Measurements from ENCODE around the gene TNFRSF18. TPM values are rescaled to one million over a fixed set of nuclear protein-coding genes. Genes with fewer than 3 reads are reported as not detected.

The TNFRSF18 gene
- total and polyA plus RNA-seq, 2 donors (not counting 1 experiment from before 2014, with no cell fraction given): 10.1 to 33.5 TPM

GRCh38 chr1:1253972-1254666 lies 47.7 kb upstream of the TNFRSF18 start:
- Mint-ChIP-seq H3K9me3 (ENCODE audit: insufficient read depth) (no peaks in the 10 kb centered on the region), H3K4me1 (peaks cover 16% of the 10 kb centered on the region)

DNA sequence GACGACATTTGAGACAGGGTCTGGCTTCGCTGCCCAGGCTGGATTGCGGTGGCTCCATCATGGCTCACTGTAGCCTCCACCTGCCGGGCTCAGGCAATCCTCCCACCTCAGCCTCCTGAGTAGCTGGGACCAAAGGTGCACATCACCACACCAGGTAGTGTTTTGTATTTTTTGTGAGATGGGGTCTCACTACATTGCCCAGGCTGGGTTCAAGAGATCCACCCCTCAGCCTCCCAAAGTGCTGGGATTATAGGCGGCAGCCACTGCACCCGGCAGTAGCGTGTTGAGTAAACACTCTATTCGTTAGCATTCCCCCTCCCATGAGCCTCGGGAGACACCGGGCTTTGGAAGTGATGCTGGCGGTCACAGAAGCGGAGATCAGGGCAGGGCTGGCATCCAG lies 46.9 kb upstream of the TNFRSF18 start:
- Histone ChIP-seq H3K9me3 (ENCODE audit: control extremely low read depth in 1 of 3, control insufficient read depth in 2 of 3, insufficient read depth in 1 of 3, low read length in 2 of 3) (no peaks in the 10 kb centered on the region), H3K36me3 (replicated peaks in 1 of 2; ENCODE audit: control extremely low read depth in 1 of 2, control insufficient read depth in 1 of 2, extremely low read depth in 1 of 2, insufficient read depth in 2 of 2, low read length in 1 of 2) (peaks cover 0 to 33% of the 10 kb centered on the region in 2 experiments), H3K79me2 (ENCODE audit: control insufficient read depth, insufficient read depth, low read length) (peaks cover under 1% of the 10 kb centered on the region), H3K4me1 (ENCODE audit: control insufficient read depth in 2 of 2, insufficient read depth in 2 of 2, low read length in 2 of 2) (peaks cover 14 to 19% of the 10 kb centered on the region in 2 donors), H3K27ac (ENCODE audit: low read length in 2 of 2) (no peak overlapping the region), H2AFZ (ENCODE audit: insufficient read depth, low read depth, low read length, poor library complexity, severe bottlenecking) (no peak overlapping the region), H3K9ac (ENCODE audit: low read length) (no peak overlapping the region), H3K27me3 (replicated peaks in 1 of 4; ENCODE audit: control extremely low read depth in 1 of 4, control insufficient read depth in 3 of 4, insufficient read depth in 4 of 4, low read length in 3 of 4) (no peaks in the 10 kb centered on the region), H3K4me2 (replicated peaks; ENCODE audit: low read depth, low read length, poor library complexity, severe bottlenecking) (no peak overlapping the region), H3K4me3 (ENCODE audit: control extremely low read depth in 1 of 5, extremely low read depth in 1 of 5, insufficient read depth in 1 of 5, low read depth in 2 of 5, low read length in 4 of 5) (no peak overlapping the region), H4K20me1 (ENCODE audit: control insufficient read depth, insufficient read depth, low read length, poor library complexity, severe bottlenecking) (peaks cover 8% of the 10 kb centered on the region)
- DNase-seq (no peak), ATAC-seq (ENCODE audit: low read depth) (no peak)
- no peak overlapping the region for H3K4me3 Mint-ChIP-seq
- ChIA-PET POLR2A (no interaction called here), CTCF (interaction anchor here (4.6 kb wide), 1 partner anchor 132 kb away, joined by 151 read pairs; no protein-coding TSS in a partner anchor)
- no peak overlapping the region for H3K27ac Mint-ChIP-seq
- intact Hi-C loops (cut with micrococcal nuclease): no loop called here
- H3K4me1 Mint-ChIP-seq: peaks cover 16% of the 10 kb centered on the region
- 97% methylated on average over 11 of the region's 12 CpGs for WGBS (ENCODE audit: insufficient coverage)
- no peaks in the 10 kb centered on the region for H3K9me3 Mint-ChIP-seq (ENCODE audit: insufficient read depth)
- no peak for TF ChIP-seq EZH2 (IDR thresholded peaks at IDR 0.05; ENCODE audit: borderline replicate concordance, insufficient read depth, low read depth, low read length, poor library complexity, severe bottlenecking)
- TF ChIP-seq, protein P1, sequence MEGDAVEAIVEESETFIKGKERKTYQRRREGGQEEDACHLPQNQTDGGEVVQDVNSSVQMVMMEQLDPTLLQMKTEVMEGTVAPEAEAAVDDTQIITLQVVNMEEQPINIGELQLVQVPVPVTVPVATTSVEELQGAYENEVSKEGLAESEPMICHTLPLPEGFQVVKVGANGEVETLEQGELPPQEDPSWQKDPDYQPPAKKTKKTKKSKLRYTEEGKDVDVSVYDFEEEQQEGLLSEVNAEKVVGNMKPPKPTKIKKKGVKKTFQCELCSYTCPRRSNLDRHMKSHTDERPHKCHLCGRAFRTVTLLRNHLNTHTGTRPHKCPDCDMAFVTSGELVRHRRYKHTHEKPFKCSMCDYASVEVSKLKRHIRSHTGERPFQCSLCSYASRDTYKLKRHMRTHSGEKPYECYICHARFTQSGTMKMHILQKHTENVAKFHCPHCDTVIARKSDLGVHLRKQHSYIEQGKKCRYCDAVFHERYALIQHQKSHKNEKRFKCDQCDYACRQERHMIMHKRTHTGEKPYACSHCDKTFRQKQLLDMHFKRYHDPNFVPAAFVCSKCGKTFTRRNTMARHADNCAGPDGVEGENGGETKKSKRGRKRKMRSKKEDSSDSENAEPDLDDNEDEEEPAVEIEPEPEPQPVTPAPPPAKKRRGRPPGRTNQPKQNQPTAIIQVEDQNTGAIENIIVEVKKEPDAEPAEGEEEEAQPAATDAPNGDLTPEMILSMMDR (IDR thresholded peaks at IDR 0.05): no peak
- H3K27me3 Mint-ChIP-seq: no peaks in the 10 kb centered on the region

More at GRCh38 chr1:1253972-1254666, 47.7 kb upstream of the TNFRSF18 start:
- no peak for TF ChIP-seq EZH2 (IDR thresholded peaks at IDR 0.05; ENCODE audit: borderline replicate concordance, insufficient read depth, low read depth, low read length, poor library complexity, severe bottlenecking)
- TF ChIP-seq, protein P1 (IDR thresholded peaks at IDR 0.05): no peak
- H3K4me3 Mint-ChIP-seq: no peak overlapping the region
- H3K27ac Mint-ChIP-seq: no peak overlapping the region
- Histone ChIP-seq H3K4me1 (ENCODE audit: control insufficient read depth in 2 of 2, insufficient read depth in 2 of 2, low read length in 2 of 2) (peaks cover 14 to 19% of the 10 kb centered on the region in 2 donors), H3K79me2 (ENCODE audit: control insufficient read depth, insufficient read depth, low read length) (peaks cover 9% of the 10 kb centered on the region), H3K36me3 (replicated peaks in 1 of 2; ENCODE audit: control extremely low read depth in 1 of 2, control insufficient read depth in 1 of 2, extremely low read depth in 1 of 2, insufficient read depth in 2 of 2, low read length in 1 of 2) (peaks cover 0 to 37% of the 10 kb centered on the region in 2 experiments), H4K20me1 (ENCODE audit: control insufficient read depth, insufficient read depth, low read length, poor library complexity, severe bottlenecking) (peaks cover 16% of the 10 kb centered on the region), H3K27me3 (replicated peaks in 1 of 4; ENCODE audit: control extremely low read depth in 1 of 4, control insufficient read depth in 3 of 4, insufficient read depth in 4 of 4, low read length in 3 of 4) (no peaks in the 10 kb centered on the region), H2AFZ (ENCODE audit: insufficient read depth, low read depth, low read length, poor library complexity, severe bottlenecking) (no peak overlapping the region), H3K4me3 (ENCODE audit: control extremely low read depth in 1 of 5, extremely low read depth in 1 of 5, insufficient read depth in 1 of 5, low read depth in 2 of 5, low read length in 4 of 5) (no peak overlapping the region), H3K27ac (ENCODE audit: low read length in 2 of 2) (no peak overlapping the region), H3K9me3 (ENCODE audit: control extremely low read depth in 1 of 3, control insufficient read depth in 2 of 3, insufficient read depth in 1 of 3, low read length in 2 of 3) (no peaks in the 10 kb centered on the region), H3K9ac (ENCODE audit: low read length) (no peak overlapping the region), H3K4me2 (replicated peaks; ENCODE audit: low read depth, low read length, poor library complexity, severe bottlenecking) (no peak overlapping the region)
- 97% methylated on average over 44 of the region's 50 CpGs for WGBS (ENCODE audit: insufficient coverage)
- CTCF ChIA-PET: interaction anchor here (1.6 kb wide), 1 partner anchor 132 kb away, joined by 5 read pairs; no protein-coding TSS in a partner anchor
- DNase-seq: no peak
- no peak for ATAC-seq (ENCODE audit: low read depth)
- POLR2A ChIA-PET: no interaction called here
- intact Hi-C loops (cut with micrococcal nuclease): no loop called here
- no peaks in the 10 kb centered on the region for H3K27me3 Mint-ChIP-seq
